LNCaP clone FGC (cell line): Measurements from ENCODE around the gene DIPK2B.

Source experiments
- DNase-seq: peaks from one replicate; pipeline ENCODE4 v3.0.0-alpha.2; 2011; ENCODE audit warnings: low read depth
- H3K4me3 ChIP-seq: 2 replicates; pipeline ENCODE4 v1.5.1; 2011; ENCODE audit warnings: mild to moderate bottlenecking, low read depth, low read length, control low read depth
- TF ChIP-seq, protein P1 (sequence below): IDR thresholded peaks from 2 replicates; pipeline ENCODE4 v1.5.1; 2012; ENCODE audit warnings: mild to moderate bottlenecking; ENCODE audit not compliant: control insufficient read depth, insufficient read depth; ENCODE audit errors: extremely low read depth

DIPK2B gene

DNA sequence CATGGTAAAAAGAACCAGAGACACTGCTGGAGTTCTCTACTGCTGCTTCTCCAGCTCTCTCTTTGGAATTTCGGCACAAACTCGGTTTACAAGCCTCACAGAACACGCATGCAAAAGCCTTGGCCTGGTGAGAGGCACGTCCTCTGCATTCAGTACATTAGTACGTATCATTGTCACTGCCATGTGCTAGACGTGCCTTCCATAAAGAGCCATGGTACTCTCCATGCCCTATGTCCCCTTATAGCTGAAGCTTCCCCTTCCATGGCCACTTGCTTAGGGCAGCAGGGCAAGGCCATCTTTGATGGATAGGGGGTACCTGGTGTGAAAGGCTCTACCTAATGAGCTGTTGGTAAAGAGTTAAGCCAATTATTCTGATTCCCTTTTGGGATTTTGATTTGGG is 35.0 kb downstream of the DIPK2B start:
- TF ChIP-seq, protein P1, sequence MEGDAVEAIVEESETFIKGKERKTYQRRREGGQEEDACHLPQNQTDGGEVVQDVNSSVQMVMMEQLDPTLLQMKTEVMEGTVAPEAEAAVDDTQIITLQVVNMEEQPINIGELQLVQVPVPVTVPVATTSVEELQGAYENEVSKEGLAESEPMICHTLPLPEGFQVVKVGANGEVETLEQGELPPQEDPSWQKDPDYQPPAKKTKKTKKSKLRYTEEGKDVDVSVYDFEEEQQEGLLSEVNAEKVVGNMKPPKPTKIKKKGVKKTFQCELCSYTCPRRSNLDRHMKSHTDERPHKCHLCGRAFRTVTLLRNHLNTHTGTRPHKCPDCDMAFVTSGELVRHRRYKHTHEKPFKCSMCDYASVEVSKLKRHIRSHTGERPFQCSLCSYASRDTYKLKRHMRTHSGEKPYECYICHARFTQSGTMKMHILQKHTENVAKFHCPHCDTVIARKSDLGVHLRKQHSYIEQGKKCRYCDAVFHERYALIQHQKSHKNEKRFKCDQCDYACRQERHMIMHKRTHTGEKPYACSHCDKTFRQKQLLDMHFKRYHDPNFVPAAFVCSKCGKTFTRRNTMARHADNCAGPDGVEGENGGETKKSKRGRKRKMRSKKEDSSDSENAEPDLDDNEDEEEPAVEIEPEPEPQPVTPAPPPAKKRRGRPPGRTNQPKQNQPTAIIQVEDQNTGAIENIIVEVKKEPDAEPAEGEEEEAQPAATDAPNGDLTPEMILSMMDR = no peak
- DNase-seq = no peak
- no peak overlapping the region for H3K4me3 ChIP-seq

DNA sequence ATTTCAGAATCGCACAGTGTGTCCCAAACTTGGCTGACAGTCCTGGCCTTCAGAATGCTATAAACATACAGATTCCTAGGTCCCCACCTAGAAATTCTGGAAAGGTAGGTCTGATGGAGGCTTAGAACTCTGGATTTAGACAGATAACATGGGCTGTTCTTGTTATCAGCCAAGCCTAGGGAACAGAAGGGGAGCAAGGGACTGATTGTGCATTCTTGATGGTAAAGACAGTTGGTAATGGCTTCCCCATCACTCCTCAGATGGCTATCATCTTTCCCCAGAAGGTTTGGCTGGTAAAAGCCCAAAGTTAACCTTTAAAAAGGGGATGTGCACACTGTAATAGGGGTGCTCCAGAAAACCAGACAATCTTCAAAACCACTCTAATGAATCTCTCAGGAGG is 35.7 kb downstream of the DIPK2B start:
- TF ChIP-seq, protein P1 = no peak
- no peak for DNase-seq
- no peak overlapping the region for H3K4me3 ChIP-seq

DNA sequence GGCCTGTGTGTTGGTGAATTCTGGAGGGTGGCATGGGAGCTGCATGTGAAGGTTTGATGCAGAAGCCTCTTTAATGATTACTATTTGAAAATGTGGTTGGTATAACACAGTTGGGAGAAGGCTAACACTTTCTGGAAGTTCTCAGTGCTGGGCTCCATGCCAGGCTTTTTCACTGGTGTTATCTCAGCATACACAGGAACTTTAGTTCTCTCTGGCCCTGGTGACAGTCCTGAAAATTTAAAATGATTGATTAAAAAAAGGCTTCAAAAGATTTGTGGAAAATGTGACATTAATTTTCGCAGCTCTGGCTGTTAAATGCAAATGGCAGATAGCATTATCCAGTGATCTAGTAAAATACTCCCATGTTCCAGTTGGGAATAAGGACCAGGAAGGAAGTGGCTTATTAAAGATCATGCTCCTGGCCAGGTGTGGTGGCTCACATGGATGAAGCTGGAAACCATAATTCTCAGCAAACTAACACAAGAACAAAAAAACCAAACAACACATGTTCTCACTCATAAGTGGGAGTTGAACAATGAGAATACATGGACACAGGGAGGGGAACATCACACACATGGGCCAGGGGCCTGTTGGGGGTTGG is 36.6 kb downstream of the DIPK2B start:
- TF ChIP-seq, protein P1 = no peak
- no peak overlapping the region for H3K4me3 ChIP-seq
- DNase-seq = no peak

DNA sequence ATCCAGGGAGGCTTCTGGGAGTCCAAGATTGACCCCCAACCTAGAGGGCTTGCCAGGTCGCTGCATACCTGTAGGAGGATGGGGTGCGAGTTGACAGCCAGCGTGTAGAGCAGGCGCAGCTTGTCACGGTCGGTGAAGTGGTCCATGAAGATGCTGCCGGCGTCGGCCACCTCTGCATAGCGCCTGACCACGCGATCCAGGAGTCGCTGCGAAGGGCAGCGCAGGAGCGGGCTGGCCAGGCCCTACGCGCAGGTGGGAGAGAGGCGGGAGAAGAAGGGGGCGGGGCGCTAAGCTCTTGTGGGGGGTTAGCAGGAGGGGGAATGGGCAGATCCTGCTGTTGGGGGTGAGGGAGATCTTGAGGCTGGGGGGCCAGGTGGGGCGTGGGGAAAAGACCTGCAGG is 43.0 kb downstream of the DIPK2B start:
- TF ChIP-seq, protein P1 = no peak
- no peak overlapping the region for H3K4me3 ChIP-seq
- no peak for DNase-seq

DNA sequence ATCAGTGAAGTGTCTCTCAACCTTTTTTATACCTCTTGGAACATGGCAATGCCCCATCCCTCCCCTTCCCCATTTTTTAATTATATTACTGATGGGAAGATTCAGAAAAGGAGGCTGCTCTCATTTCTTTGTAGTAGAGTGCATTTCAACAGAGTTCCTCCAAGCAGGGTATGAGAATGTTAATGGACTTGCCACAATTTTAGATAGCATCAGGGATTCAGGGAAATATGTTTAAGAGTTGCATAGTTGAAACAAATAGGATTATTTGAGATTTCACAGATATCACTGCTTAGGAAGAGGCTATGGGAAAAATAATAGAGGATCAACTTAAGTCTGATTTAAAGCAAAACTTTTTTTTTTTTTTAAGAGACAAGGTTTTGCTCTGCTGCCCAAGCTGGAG is 46.2 kb downstream of the DIPK2B start:
- H3K4me3 ChIP-seq = no peak overlapping the region
- TF ChIP-seq, protein P1 = no peak
- no peak for DNase-seq

DNA sequence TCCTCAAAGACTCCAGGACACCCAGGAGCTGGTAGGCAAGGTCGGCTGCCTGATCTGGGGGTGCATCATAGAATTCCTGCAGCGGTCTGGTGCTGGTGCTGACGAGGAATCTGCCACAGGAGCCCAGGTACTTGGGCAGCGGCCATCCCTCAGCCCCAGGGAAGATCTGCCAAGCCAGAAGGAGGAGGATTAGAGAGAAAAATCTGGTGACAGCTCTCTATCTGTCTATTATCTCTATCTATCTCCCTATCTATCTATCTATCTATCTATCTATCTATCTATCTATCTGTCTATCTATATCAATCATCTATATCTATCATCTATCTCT is 46.7 kb downstream of the DIPK2B start:
- TF ChIP-seq, protein P1 = no peak
- no peak overlapping the region for H3K4me3 ChIP-seq
- no peak for DNase-seq
